Measurements from ENCODE around the gene BICC1.

- no peak for TF ChIP-seq CTCF (IDR thresholded peaks at IDR 0.05; ENCODE audit: low read depth, low read length)
- TF ChIP-seq MAX (IDR thresholded peaks at IDR 0.05; ENCODE audit: low read depth, low read length), result no peak
Observed at GRCh38 chr10:58698777-58699356, 186.2 kb downstream of the BICC1 start.
